ENCODE measurements around the gene CAMTA1. TPM values are rescaled to one million over a fixed set of nuclear protein-coding genes. Genes with fewer than 3 reads are reported as not detected.
A peak's percentile ranks its signal among the peaks of the same experiment; 100 is the strongest.

CAMTA1 gene
- total and polyA plus RNA-seq, 4 donors = 18.0 to 93.5 (median 35.8) TPM

DNA sequence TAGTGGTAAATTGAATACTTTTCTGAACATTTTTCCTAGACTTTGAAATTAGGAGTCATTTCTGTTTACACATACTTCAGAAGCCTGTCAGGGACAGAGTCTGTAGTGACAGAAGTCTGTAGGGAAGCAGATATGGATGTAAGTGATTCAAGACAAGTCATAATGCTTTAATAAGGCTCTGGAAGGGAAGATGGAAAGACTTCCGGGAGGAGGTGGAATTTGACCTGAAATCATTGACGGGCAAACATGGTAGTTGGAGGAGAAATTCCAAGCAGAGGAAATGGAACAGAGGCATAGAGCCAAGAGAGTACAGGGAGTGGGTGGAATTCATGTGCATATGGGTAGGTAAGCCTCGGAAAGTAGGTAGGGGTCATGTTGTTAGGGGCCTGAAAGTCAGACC, 22.5 kb downstream of the CAMTA1 start:
- no peak for DNase-seq (ENCODE audit: low spot score)
- Histone ChIP-seq H3K27me3 (ENCODE audit: control insufficient read depth in 4 of 4, insufficient read depth in 4 of 4, low read length in 3 of 4) (no peaks in the 10 kb centered on the region), H3K9me3 (ENCODE audit: control insufficient read depth in 4 of 4, low read length in 3 of 4) (no peaks in the 10 kb centered on the region), H3K27ac (ENCODE audit: low read depth in 1 of 2, low read length in 2 of 2) (peak overlapping the region in 1 of 2 donors; percentile 1), H3K36me3 (ENCODE audit: control insufficient read depth in 4 of 4, insufficient read depth in 3 of 4, low read depth in 1 of 4, low read length in 3 of 4) (no peaks in the 10 kb centered on the region), H3K4me3 (ENCODE audit: low read depth in 1 of 3, low read length in 3 of 3) (no peak overlapping the region), H3K4me1 (ENCODE audit: control insufficient read depth in 4 of 4, insufficient read depth in 4 of 4, low read length in 3 of 4) (peaks cover 5 to 25% (median 18%) of the 10 kb centered on the region in 4 donors), H3K9ac (ENCODE audit: low read depth in 1 of 2, low read length in 2 of 2) (no peak overlapping the region)
- 22% methylated on average over 3 of the region's 3 CpGs for WGBS
- no peak for TF ChIP-seq NR2F2 (IDR thresholded peaks at IDR 0.05)
- no peak for TF ChIP-seq JUND (IDR thresholded peaks at IDR 0.05)
- TF ChIP-seq HNF4A (conservative IDR thresholded peaks at IDR 0.05) = peak; percentile 66 to 80
- TF ChIP-seq, protein P1, sequence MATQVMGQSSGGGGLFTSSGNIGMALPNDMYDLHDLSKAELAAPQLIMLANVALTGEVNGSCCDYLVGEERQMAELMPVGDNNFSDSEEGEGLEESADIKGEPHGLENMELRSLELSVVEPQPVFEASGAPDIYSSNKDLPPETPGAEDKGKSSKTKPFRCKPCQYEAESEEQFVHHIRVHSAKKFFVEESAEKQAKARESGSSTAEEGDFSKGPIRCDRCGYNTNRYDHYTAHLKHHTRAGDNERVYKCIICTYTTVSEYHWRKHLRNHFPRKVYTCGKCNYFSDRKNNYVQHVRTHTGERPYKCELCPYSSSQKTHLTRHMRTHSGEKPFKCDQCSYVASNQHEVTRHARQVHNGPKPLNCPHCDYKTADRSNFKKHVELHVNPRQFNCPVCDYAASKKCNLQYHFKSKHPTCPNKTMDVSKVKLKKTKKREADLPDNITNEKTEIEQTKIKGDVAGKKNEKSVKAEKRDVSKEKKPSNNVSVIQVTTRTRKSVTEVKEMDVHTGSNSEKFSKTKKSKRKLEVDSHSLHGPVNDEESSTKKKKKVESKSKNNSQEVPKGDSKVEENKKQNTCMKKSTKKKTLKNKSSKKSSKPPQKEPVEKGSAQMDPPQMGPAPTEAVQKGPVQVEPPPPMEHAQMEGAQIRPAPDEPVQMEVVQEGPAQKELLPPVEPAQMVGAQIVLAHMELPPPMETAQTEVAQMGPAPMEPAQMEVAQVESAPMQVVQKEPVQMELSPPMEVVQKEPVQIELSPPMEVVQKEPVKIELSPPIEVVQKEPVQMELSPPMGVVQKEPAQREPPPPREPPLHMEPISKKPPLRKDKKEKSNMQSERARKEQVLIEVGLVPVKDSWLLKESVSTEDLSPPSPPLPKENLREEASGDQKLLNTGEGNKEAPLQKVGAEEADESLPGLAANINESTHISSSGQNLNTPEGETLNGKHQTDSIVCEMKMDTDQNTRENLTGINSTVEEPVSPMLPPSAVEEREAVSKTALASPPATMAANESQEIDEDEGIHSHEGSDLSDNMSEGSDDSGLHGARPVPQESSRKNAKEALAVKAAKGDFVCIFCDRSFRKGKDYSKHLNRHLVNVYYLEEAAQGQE (IDR thresholded peaks at IDR 0.05) = no peak
- TF ChIP-seq, protein P2, sequence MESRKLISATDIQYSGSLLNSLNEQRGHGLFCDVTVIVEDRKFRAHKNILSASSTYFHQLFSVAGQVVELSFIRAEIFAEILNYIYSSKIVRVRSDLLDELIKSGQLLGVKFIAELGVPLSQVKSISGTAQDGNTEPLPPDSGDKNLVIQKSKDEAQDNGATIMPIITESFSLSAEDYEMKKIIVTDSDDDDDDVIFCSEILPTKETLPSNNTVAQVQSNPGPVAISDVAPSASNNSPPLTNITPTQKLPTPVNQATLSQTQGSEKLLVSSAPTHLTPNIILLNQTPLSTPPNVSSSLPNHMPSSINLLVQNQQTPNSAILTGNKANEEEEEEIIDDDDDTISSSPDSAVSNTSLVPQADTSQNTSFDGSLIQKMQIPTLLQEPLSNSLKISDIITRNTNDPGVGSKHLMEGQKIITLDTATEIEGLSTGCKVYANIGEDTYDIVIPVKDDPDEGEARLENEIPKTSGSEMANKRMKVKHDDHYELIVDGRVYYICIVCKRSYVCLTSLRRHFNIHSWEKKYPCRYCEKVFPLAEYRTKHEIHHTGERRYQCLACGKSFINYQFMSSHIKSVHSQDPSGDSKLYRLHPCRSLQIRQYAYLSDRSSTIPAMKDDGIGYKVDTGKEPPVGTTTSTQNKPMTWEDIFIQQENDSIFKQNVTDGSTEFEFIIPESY (IDR thresholded peaks at IDR 0.05) = no peak
- TF ChIP-seq, protein P3, sequence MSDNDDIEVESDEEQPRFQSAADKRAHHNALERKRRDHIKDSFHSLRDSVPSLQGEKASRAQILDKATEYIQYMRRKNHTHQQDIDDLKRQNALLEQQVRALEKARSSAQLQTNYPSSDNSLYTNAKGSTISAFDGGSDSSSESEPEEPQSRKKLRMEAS (IDR thresholded peaks at IDR 0.05) = no peak
- TF ChIP-seq YY1 (IDR thresholded peaks at IDR 0.05) = peak; percentile 73
- peak; percentile 37 to 53 for TF ChIP-seq RXRA (IDR thresholded peaks at IDR 0.05)
- peak; percentile 52 for TF ChIP-seq SP1 (IDR thresholded peaks at IDR 0.05)
- TF ChIP-seq TAF1 (conservative IDR thresholded peaks at IDR 0.05) = no peak
- no peak for TF ChIP-seq FOXA1 (IDR thresholded peaks at IDR 0.05)
- TF ChIP-seq GABPA (IDR thresholded peaks at IDR 0.05 in 1 of 2, conservative IDR thresholded peaks at IDR 0.05 in 1 of 2) = peak; percentile 11 to 22
- no peak for TF ChIP-seq FOXA2 (IDR thresholded peaks at IDR 0.05)
- TF ChIP-seq HNF4G (IDR thresholded peaks at IDR 0.05) = peak; percentile 58
- TF ChIP-seq, protein P4, sequence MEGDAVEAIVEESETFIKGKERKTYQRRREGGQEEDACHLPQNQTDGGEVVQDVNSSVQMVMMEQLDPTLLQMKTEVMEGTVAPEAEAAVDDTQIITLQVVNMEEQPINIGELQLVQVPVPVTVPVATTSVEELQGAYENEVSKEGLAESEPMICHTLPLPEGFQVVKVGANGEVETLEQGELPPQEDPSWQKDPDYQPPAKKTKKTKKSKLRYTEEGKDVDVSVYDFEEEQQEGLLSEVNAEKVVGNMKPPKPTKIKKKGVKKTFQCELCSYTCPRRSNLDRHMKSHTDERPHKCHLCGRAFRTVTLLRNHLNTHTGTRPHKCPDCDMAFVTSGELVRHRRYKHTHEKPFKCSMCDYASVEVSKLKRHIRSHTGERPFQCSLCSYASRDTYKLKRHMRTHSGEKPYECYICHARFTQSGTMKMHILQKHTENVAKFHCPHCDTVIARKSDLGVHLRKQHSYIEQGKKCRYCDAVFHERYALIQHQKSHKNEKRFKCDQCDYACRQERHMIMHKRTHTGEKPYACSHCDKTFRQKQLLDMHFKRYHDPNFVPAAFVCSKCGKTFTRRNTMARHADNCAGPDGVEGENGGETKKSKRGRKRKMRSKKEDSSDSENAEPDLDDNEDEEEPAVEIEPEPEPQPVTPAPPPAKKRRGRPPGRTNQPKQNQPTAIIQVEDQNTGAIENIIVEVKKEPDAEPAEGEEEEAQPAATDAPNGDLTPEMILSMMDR (IDR thresholded peaks at IDR 0.05; ENCODE audit: low read depth, low read length, missing input control) = no peak
- TF ChIP-seq, protein P5, sequence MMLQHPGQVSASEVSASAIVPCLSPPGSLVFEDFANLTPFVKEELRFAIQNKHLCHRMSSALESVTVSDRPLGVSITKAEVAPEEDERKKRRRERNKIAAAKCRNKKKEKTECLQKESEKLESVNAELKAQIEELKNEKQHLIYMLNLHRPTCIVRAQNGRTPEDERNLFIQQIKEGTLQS (IDR thresholded peaks at IDR 0.05) = no peak
- TF ChIP-seq RAD21 (IDR thresholded peaks at IDR 0.05) = peak in 1 of 2 donors; percentile 30
- peak in 1 of 2 donors; percentile 52 for TF ChIP-seq EGR1 (IDR thresholded peaks at IDR 0.05; ENCODE audit: low read depth in 2 of 2)

Data from liver (tissue), 9 donors.